Spleen (tissue), 11 donors: ENCODE results near the gene ERBB2. TPM values are rescaled to one million over a fixed set of nuclear protein-coding genes. Genes with fewer than 3 reads are reported as not detected.
"Not testable (repeated sequence)": the region's sequence is repeated elsewhere in the genome, so short reads cannot be mapped to it uniquely, and the experiment has no call there.

Experiments used
- DNase-seq: peaks from one replicate; pipeline ENCODE4 v3.0.0-alpha.2; 2020
- H3K27ac ChIP-seq, 8 donors: fragments of 200-600 bp; sonication (generic) in 7 of 8; 1 replicate in 4 of 8; 2 replicates in 4 of 8; pipeline versions ENCODE4 v1.5.0 to v1.8.0; 2016 to 2021; ENCODE audit warnings: inconsistent platforms in 4 of 8, mild to moderate bottlenecking in 4 of 8, moderate library complexity in 1 of 8
- H3K27me3 ChIP-seq, 7 donors: fragments of 200-600 bp; sonication (generic) in 6 of 7; replicated peaks in 1 of 7; 1 replicate in 4 of 7; 2 replicates in 3 of 7; pipeline versions ENCODE4 v1.5.0 to v1.8.0; 2016 to 2021; ENCODE audit warnings: inconsistent platforms in 3 of 7, mild to moderate bottlenecking in 1 of 7
- H3K36me3 ChIP-seq, 6 donors: fragments of 200-600 bp; sonication (generic) in 5 of 6; 1 replicate in 4 of 6; 2 replicates in 2 of 6; pipeline versions ENCODE4 v1.5.0 to v1.8.0; 2016 to 2021; ENCODE audit warnings: inconsistent platforms in 2 of 6
- H3K4me1 ChIP-seq, 6 donors: fragments of 200-600 bp; sonication (generic) in 5 of 6; 1 replicate in 3 of 6; 2 replicates in 3 of 6; pipeline versions ENCODE4 v1.5.0 to v1.8.0; 2016 to 2021; ENCODE audit warnings: inconsistent platforms in 3 of 6
- H3K4me3 ChIP-seq, 8 donors: fragments of 200-600 bp; sonication (generic) in 7 of 8; 1 replicate in 4 of 8; 2 replicates in 4 of 8; pipeline versions ENCODE4 v1.5.0 to v1.8.0; 2016 to 2021; ENCODE audit warnings: inconsistent platforms in 4 of 8, mild to moderate bottlenecking in 4 of 8, moderate library complexity in 2 of 8
- H3K9me3 ChIP-seq, 8 donors: fragments of 200-600 bp; sonication (generic) in 7 of 8; 1 replicate in 4 of 8; 2 replicates in 4 of 8; pipeline versions ENCODE4 v1.5.0 to v1.8.0; 2016 to 2021; ENCODE audit warnings: inconsistent platforms in 4 of 8
- CTCF ChIP-seq, 11 experiments: fragments of 200-600 bp in 7 of 11; fragments of 450-650 bp in 4 of 11; sonication (generic) in 4 of 11; IDR thresholded peaks in 8 of 11; conservative IDR thresholded peaks in 3 of 11; 1 replicate in 7 of 11; 2 replicates in 4 of 11; pipeline versions ENCODE4 v1.4.0 to v1.8.0; 2016 to 2021; ENCODE audit warnings: antibody characterized with exemption in 11 of 11, inconsistent platforms in 4 of 11, mild to moderate bottlenecking in 1 of 11
- POLR2A ChIP-seq, 3 donors: fragments of 450-650 bp; IDR thresholded peaks; one replicate each; pipeline ENCODE4 v1.5.1; 2017; ENCODE audit warnings: antibody characterized with exemption in 3 of 3, mild to moderate bottlenecking in 1 of 3
- POLR2AphosphoS5 ChIP-seq, 3 donors: sonication (generic); formaldehyde crosslinking; IDR thresholded peaks; one replicate each; pipeline ENCODE4 v1.5.1; 2017; ENCODE audit warnings: antibody characterized with exemption in 3 of 3
- WGBS, 5 donors: extraction: QIAGEN DNeasy Blood & Tissue Kit in 3 of 5; methylation state at CpG; one replicate each; pipeline versions ENCODE4 v1.1.5 to v1.1.7; 2013 to 2018; 5-methylcytosine and 5-hydroxymethylcytosine counted together
- intact Hi-C: fragments of 100-400 bp; cut with DNase I; formaldehyde crosslinking; loops from one replicate; pipeline ENCODE4 v1.15.0; 2023; ENCODE audit warnings: low total_unique reads
- polyA plus RNA-seq, 3 donors: library from polyadenylated mRNA; stranded (reverse); fragments of 200-250 nt; gene quantifications; one replicate each; pipeline ENCODE4 v1.2.1, GENCODE V29; 2013
- total RNA-seq, 7 donors: library from RNA; depleted of rRNA in 3 of 7; stranded (reverse); fragments of >200 nt in 3 of 7; fragmentation: NEBNext Ultra II Directional in 4 of 7; extraction: Animal tissue kit (Norgen Biotek cat#: 25700) in 4 of 7; gene quantifications; one replicate each; pipeline versions ENCODE4 v1.1.0 to v1.2.1, GENCODE V29; 2016 to 2021
- donor health status: healthy with polysubstance abuse.
- donor health status: DM: no; HTN: no; CAD: no; lungs with moderate emphysema.
- donor health status: DM: no; HTN: no; CAD: no.
- donor health status: Bipolar disorder and iron deficiency.
- donor health status: healthy.
- donor health status: DM: no; HTN: no; CAD: no.
- donor health status: DM: yes; HTN: yes; CAD: no.

Gene ERBB2
- total and polyA plus RNA-seq, 10 donors: 3.4 to 15.9 (median 10.2) TPM

DNA sequence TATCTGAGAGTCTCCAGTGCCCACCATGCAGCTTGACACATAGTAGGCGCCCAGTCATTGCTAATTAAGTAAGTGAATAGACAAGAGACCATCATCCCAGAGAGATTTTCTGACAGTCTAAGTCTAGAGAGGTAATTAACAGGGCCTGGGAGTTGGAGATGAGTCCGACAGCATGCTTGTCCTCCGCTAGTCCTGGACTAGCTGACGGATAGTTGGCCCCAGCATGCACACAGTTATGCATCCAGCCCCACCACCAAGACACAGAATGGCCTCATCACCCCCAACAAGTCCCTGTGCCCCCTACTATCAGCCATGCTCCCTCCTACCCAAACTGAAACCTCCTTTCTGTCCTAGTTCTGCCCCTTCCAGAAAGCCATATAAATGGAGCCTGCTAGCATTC, 47.9 kb downstream of the ERBB2 start:
- intact Hi-C loops: no loop called here
- Histone ChIP-seq H3K27ac (no peak overlapping the region), H3K9me3 (no peaks in the 10 kb centered on the region), H3K4me1 (peaks cover 0 to 13% (median 4%) of the 10 kb centered on the region in 6 donors), H3K4me3 (no peak overlapping the region), H3K36me3 (no peaks in the 10 kb centered on the region), H3K27me3 (peaks cover 0 to 18% (median 0%) of the 10 kb centered on the region in 7 donors)
- DNase-seq: no peak
- TF ChIP-seq POLR2AphosphoS5 (IDR thresholded peaks at IDR 0.05) (no peak), CTCF (IDR thresholded peaks at IDR 0.05 in 8 of 11, conservative IDR thresholded peaks at IDR 0.05 in 3 of 11) (no peak), POLR2A (IDR thresholded peaks at IDR 0.05) (no peak)
- 88 to 98% (median 96%) methylated on average over 3 to 4 of the region's 4 CpGs for WGBS, 5 donors

DNA sequence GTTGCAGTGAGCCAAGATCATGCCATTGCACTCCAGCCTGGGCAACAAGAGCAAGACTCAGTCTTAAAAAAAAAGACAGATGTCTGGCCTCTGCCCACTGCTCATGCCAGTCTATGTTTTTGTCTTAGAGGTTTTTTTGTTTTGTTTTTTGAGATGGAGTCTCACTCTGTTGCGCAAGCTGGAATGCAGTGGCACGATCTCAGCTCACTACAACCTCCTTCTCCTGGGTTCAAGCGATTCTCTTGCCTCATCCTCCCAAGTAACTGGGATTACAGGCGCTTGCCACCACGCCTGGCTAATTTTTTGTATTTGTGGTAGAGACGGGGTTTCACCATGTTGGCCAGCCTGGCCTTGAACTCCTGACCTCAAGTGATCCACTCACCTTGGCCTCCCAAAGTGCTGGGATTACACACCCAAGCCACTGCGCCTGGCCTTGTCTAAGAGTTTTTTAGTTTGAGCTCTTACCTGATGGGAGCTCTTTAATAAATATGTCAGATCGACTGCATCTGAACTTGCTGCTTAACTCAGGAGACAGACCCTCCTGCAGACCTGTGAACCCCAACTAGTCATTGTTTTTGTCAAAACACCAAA, 48.7 kb downstream of the ERBB2 start:
- H3K27me3 ChIP-seq, H3K9me3 ChIP-seq, intact Hi-C loops, H3K36me3 ChIP-seq, H3K4me3 ChIP-seq, H3K27ac ChIP-seq: not testable (repeated sequence)
- DNase-seq: peak; percentile 41
- H3K4me1 ChIP-seq: peaks cover 8 to 21% (median 12%) of the 10 kb centered on the region in 6 donors
- 83 to 95% (median 90%) methylated on average over 8 of the region's 8 CpGs for WGBS, 5 donors

GRCh38 chr17:39750131-39751015, 50.5 kb downstream of the ERBB2 start:
- intact Hi-C loops: loop anchor here (5.0 to 10.0 kb wide), 2 partner anchors 114 to 128 kb away; partner anchors contain the start of genes IKZF3 and ZPBP2
- Histone ChIP-seq H3K9me3 (no peaks in the 10 kb centered on the region), H3K36me3 (no peaks in the 10 kb centered on the region), H3K27ac (no peak overlapping the region), H3K4me1 (peaks cover 13 to 36% (median 24%) of the 10 kb centered on the region in 6 donors), H3K27me3 (no peaks in the 10 kb centered on the region), H3K4me3 (no peak overlapping the region)
- TF ChIP-seq POLR2AphosphoS5 (IDR thresholded peaks at IDR 0.05): no peak
- TF ChIP-seq CTCF (IDR thresholded peaks at IDR 0.05 in 8 of 11, conservative IDR thresholded peaks at IDR 0.05 in 3 of 11): no peak
- no peak for TF ChIP-seq POLR2A (IDR thresholded peaks at IDR 0.05)
- 70 to 91% (median 85%) methylated on average over 7 to 9 of the region's 9 CpGs for WGBS, 5 donors
- peak; percentile 63 for DNase-seq

DNA sequence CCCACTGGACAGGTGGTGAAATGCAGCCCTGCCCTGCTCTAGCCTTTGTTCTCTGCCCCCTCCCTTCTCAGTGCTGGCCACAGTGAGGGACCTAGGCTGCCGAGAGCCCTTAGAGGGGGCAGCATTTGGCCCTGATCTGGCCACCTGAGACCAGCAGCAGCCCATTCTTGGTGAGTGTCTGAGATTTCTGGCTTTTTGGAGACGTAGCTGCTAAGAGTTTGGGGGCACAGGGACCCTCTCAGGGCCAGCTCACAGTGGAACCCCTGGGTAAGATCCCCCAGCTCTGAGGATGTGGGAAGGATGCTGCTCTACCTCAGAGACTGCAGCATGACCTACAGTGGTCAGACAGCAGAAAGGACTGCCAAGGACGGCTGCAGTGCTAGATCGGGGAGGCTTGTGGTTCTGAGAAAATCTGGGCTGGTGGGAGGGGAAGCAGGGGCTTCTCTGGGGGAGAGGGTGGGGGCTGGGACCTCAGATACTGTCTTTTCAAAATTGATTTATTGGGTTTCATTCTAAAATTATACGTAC, 51.2 kb downstream of the ERBB2 start:
- TF ChIP-seq CTCF (IDR thresholded peaks at IDR 0.05 in 8 of 11, conservative IDR thresholded peaks at IDR 0.05 in 3 of 11) (no peak), POLR2AphosphoS5 (IDR thresholded peaks at IDR 0.05) (no peak), POLR2A (IDR thresholded peaks at IDR 0.05) (no peak)
- Histone ChIP-seq H3K4me1 (peaks cover 17 to 43% (median 31%) of the 10 kb centered on the region in 6 donors), H3K4me3 (no peak overlapping the region), H3K27ac (no peak overlapping the region), H3K27me3 (no peaks in the 10 kb centered on the region), H3K9me3 (no peaks in the 10 kb centered on the region), H3K36me3 (no peaks in the 10 kb centered on the region)
- intact Hi-C loops: loop anchor here (5.0 to 10.0 kb wide), 2 partner anchors 114 to 129 kb away; partner anchors contain the start of genes IKZF3 and ZPBP2
- WGBS, 5 donors: 67 to 86% (median 76%) methylated on average over 4 to 5 of the region's 5 CpGs
- DNase-seq: peak; percentile 52
